SU-DHL-6 (cell line): Measurements from ENCODE around the gene TMPRSS12.

Experiments used
- CTCF ChIP-seq: fragments of 200-600 bp; sonication (generic); IDR thresholded peaks from one replicate; pipeline ENCODE4 v1.5.1; 2017; ENCODE audit warnings: antibody characterized with exemption, mild to moderate bottlenecking, low read length, moderate library complexity; ENCODE audit not compliant: insufficient read depth, poor library complexity, severe bottlenecking
- EZH2phosphoT487 ChIP-seq: fragments of 200-600 bp; sonication (generic), shearing (Covaris generic); conservative IDR thresholded peaks from 2 replicates; pipeline ENCODE4 v1.6.1; 2018; ENCODE audit warnings: mild to moderate bottlenecking, antibody characterized with exemption, low read length, moderate library complexity, mixed read lengths

- TF ChIP-seq CTCF = peak; percentile 10
- TF ChIP-seq EZH2phosphoT487 = no peak
Observed at GRCh38 chr12:50825372-50825838, 17.3 kb upstream of the TMPRSS12 start.
